ENCODE data around the gene IQSEC2.

The IQSEC2 gene

DNA sequence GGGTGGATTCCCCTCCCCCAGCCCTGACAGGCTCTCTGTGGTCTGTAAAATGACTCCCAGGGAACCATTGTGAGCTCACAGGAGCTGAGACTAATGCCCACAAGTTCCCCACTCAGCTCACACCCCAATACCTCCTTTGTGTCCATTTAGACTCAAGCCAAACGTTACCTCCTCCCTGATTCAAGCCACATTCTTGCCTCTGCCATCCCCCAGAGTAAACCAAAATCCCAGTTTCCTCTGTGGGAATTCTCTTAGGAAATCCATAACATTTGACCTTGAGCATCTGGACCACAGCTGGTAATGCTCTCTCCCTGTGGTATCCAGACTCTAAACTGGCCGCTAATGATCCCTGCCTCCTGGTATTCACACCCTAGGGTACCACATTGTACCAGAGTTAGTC is 30.1 kb downstream of the IQSEC2 start:
- no peak overlapping the region for H2AFZ ChIP-seq (ENCODE audit: low read depth, low read length)
- TF ChIP-seq, protein P1, sequence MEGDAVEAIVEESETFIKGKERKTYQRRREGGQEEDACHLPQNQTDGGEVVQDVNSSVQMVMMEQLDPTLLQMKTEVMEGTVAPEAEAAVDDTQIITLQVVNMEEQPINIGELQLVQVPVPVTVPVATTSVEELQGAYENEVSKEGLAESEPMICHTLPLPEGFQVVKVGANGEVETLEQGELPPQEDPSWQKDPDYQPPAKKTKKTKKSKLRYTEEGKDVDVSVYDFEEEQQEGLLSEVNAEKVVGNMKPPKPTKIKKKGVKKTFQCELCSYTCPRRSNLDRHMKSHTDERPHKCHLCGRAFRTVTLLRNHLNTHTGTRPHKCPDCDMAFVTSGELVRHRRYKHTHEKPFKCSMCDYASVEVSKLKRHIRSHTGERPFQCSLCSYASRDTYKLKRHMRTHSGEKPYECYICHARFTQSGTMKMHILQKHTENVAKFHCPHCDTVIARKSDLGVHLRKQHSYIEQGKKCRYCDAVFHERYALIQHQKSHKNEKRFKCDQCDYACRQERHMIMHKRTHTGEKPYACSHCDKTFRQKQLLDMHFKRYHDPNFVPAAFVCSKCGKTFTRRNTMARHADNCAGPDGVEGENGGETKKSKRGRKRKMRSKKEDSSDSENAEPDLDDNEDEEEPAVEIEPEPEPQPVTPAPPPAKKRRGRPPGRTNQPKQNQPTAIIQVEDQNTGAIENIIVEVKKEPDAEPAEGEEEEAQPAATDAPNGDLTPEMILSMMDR (IDR thresholded peaks at IDR 0.05; ENCODE audit: low read depth, low read length), result no peak
- TF ChIP-seq EZH2phosphoT487 (IDR thresholded peaks at IDR 0.05; ENCODE audit: low read depth), result no peak
- no peaks in the 10 kb centered on the region for H4K20me1 ChIP-seq (ENCODE audit: insufficient read depth, low read length)
- H3K9ac ChIP-seq (ENCODE audit: low read length), result no peak overlapping the region
- H3K27ac ChIP-seq (ENCODE audit: low read length), result no peak overlapping the region
- H3K4me2 ChIP-seq (ENCODE audit: low read length), result no peak overlapping the region
- H3K79me2 ChIP-seq (ENCODE audit: low read length), result no peaks in the 10 kb centered on the region
- H3K36me3 ChIP-seq (replicated peaks; ENCODE audit: low read depth, low read length), result no peaks in the 10 kb centered on the region
- no peak overlapping the region for H3K4me3 ChIP-seq (ENCODE audit: low read length)
- H3K9me3 ChIP-seq (ENCODE audit: insufficient read depth, low read length), result no peaks in the 10 kb centered on the region
- no peaks in the 10 kb centered on the region for H3K27me3 ChIP-seq (ENCODE audit: low read depth, low read length)
- no peaks in the 10 kb centered on the region for H3K4me1 ChIP-seq (ENCODE audit: low read length)

DNA sequence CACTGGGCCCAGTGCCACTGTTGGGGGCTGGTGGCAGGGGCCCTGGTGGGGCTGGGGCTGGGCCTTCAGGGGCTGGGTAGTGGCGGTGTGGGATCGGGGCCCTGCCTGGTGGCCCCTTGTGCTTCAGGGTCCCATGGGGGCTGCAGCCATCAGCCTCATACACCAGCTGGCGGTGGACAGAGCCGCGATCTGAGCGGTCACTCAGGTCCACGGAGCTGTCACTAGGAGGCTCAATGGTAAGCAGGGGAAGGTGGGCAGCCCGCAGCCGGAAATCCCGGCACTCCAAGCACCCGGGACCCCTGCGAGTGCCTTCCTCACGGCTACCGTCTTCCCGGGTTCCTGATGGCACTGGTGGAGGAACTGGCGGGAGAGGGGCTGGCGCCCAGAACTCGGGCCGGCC is 30.8 kb downstream of the IQSEC2 start:
- Histone ChIP-seq H2AFZ (ENCODE audit: low read depth, low read length) (no peak overlapping the region), H3K79me2 (ENCODE audit: low read length) (no peaks in the 10 kb centered on the region)

DNA sequence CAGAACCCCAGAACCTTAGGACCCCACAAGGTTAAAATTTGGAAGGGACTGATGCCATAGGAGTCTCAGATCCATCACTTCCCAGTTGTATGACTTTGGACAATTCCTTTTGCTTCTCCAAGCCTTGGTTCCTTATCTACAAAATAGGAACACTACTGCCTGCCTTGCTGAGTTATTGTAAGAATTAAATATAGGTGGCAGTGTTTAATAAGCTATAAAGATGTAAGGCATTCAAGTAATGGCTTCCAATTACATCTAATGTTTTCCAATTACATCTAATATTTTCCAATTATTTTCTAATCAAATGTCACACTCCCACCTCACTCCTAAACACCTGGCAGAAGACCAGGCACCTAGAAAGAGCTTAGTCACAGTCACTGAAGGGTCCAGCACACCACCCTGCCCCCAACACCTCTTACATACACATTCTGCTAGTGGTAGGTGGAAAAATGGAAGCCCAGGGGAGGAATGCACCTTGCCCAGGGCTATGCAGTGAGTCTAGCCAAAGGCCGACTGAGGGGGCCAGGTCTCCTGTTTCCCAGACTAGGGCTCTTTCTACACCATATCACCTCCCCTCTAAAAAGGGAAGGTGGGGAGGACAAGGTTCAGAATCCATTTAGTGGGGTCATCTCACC is 31.9 kb downstream of the IQSEC2 start:
- no peaks in the 10 kb centered on the region for H3K27me3 ChIP-seq (ENCODE audit: low read depth, low read length)
- no peak overlapping the region for H3K27ac ChIP-seq (ENCODE audit: low read length)
- no peaks in the 10 kb centered on the region for H3K36me3 ChIP-seq (replicated peaks; ENCODE audit: low read depth, low read length)
- no peak overlapping the region for H2AFZ ChIP-seq (ENCODE audit: low read depth, low read length)
- H3K4me3 ChIP-seq (ENCODE audit: low read length), result no peak overlapping the region
- H3K79me2 ChIP-seq (ENCODE audit: low read length), result no peaks in the 10 kb centered on the region
- no peaks in the 10 kb centered on the region for H3K4me1 ChIP-seq (ENCODE audit: low read length)
- H3K9ac ChIP-seq (ENCODE audit: low read length), result no peak overlapping the region
- TF ChIP-seq EZH2phosphoT487 (IDR thresholded peaks at IDR 0.05; ENCODE audit: low read depth), result no peak
- TF ChIP-seq, protein P1 (IDR thresholded peaks at IDR 0.05; ENCODE audit: low read depth, low read length), result no peak
- no peak overlapping the region for H3K4me2 ChIP-seq (ENCODE audit: low read length)
- H4K20me1 ChIP-seq (ENCODE audit: insufficient read depth, low read length), result no peaks in the 10 kb centered on the region
- H3K9me3 ChIP-seq (ENCODE audit: insufficient read depth, low read length), result no peaks in the 10 kb centered on the region

More for the DNA sequence above, 30.8 kb downstream of the IQSEC2 start:
- no peaks in the 10 kb centered on the region for H4K20me1 ChIP-seq (ENCODE audit: insufficient read depth, low read length)
- TF ChIP-seq, protein P1 (IDR thresholded peaks at IDR 0.05; ENCODE audit: low read depth, low read length), result no peak
- no peak for TF ChIP-seq EZH2phosphoT487 (IDR thresholded peaks at IDR 0.05; ENCODE audit: low read depth)
- no peak overlapping the region for H3K9ac ChIP-seq (ENCODE audit: low read length)
- H3K36me3 ChIP-seq (replicated peaks; ENCODE audit: low read depth, low read length), result no peaks in the 10 kb centered on the region
- H3K9me3 ChIP-seq (ENCODE audit: insufficient read depth, low read length), result no peaks in the 10 kb centered on the region
- H3K27me3 ChIP-seq (ENCODE audit: low read depth, low read length), result no peaks in the 10 kb centered on the region
- no peak overlapping the region for H3K4me3 ChIP-seq (ENCODE audit: low read length)
- no peak overlapping the region for H3K27ac ChIP-seq (ENCODE audit: low read length)
- no peak overlapping the region for H3K4me2 ChIP-seq (ENCODE audit: low read length)
- no peaks in the 10 kb centered on the region for H3K4me1 ChIP-seq (ENCODE audit: low read length)

DNA sequence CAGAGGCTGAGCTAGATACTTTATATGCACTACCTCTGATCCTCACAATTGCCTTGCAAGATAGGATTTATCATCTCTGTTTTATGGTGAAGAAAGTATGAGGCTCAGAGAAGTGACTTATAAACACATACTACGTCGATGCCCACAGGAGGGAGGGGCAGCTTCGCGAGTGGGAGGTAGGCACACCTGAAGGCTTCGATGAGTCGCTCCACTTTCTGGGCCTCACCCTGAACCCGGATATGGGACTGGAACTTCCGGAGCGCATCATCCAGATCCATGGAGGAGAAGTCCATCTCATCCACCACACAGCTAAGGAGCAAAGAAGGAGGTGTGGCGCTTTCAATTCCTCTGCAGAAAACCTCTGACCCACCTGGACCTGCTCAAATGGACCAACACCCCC is 33.5 kb downstream of the IQSEC2 start:
- no peaks in the 10 kb centered on the region for H4K20me1 ChIP-seq (ENCODE audit: insufficient read depth, low read length)
- no peaks in the 10 kb centered on the region for H3K4me1 ChIP-seq (ENCODE audit: low read length)
- no peaks in the 10 kb centered on the region for H3K36me3 ChIP-seq (replicated peaks; ENCODE audit: low read depth, low read length)
- H2AFZ ChIP-seq (ENCODE audit: low read depth, low read length), result no peak overlapping the region
- H3K9me3 ChIP-seq (ENCODE audit: insufficient read depth, low read length), result no peaks in the 10 kb centered on the region
- no peak overlapping the region for H3K9ac ChIP-seq (ENCODE audit: low read length)
- TF ChIP-seq EZH2phosphoT487 (IDR thresholded peaks at IDR 0.05; ENCODE audit: low read depth), result no peak
- TF ChIP-seq, protein P1 (IDR thresholded peaks at IDR 0.05; ENCODE audit: low read depth, low read length), result no peak
- H3K27me3 ChIP-seq (ENCODE audit: low read depth, low read length), result no peaks in the 10 kb centered on the region
- H3K4me2 ChIP-seq (ENCODE audit: low read length), result no peak overlapping the region
- no peak overlapping the region for H3K27ac ChIP-seq (ENCODE audit: low read length)
- no peaks in the 10 kb centered on the region for H3K79me2 ChIP-seq (ENCODE audit: low read length)
- H3K4me3 ChIP-seq (ENCODE audit: low read length), result no peak overlapping the region
